Fibroblast of pulmonary artery (primary cell): ENCODE results near the gene PTOV1.

ENCODE experiments used
- DNase-seq: peaks from one replicate; pipeline ENCODE4 v3.0.0-alpha.2; 2010; ENCODE audit warnings: low read depth
- H3K4me3 ChIP-seq: replicated peaks from 2 replicates; pipeline ENCODE4 v1.5.1; 2011; ENCODE audit warnings: low read depth, mild to moderate bottlenecking, control low read depth, low read length, moderate library complexity
- TF ChIP-seq, protein P1 (sequence below): IDR thresholded peaks from 2 replicates; pipeline ENCODE4 v1.5.1; 2011; ENCODE audit warnings: mild to moderate bottlenecking, control low read depth, low read length, inconsistent platforms; ENCODE audit errors: missing control alignments

The PTOV1 gene

DNA sequence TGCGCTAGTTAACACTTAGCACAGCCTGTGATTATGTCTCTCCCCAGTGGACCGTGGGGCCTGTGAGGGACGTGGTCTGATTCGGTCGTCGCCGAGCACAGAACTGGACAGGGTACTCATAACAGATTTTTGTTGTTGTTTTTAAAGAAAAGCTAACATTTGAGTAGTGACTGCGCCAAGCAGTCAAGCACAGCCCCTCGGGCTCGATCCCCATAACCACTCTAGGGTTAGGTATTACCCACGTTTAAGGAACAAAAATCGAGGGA is 805 bp upstream of the PTOV1 start:
- no peak for DNase-seq
- H3K4me3 ChIP-seq, result peak overlapping the region; percentile 63
- TF ChIP-seq, protein P1, sequence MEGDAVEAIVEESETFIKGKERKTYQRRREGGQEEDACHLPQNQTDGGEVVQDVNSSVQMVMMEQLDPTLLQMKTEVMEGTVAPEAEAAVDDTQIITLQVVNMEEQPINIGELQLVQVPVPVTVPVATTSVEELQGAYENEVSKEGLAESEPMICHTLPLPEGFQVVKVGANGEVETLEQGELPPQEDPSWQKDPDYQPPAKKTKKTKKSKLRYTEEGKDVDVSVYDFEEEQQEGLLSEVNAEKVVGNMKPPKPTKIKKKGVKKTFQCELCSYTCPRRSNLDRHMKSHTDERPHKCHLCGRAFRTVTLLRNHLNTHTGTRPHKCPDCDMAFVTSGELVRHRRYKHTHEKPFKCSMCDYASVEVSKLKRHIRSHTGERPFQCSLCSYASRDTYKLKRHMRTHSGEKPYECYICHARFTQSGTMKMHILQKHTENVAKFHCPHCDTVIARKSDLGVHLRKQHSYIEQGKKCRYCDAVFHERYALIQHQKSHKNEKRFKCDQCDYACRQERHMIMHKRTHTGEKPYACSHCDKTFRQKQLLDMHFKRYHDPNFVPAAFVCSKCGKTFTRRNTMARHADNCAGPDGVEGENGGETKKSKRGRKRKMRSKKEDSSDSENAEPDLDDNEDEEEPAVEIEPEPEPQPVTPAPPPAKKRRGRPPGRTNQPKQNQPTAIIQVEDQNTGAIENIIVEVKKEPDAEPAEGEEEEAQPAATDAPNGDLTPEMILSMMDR, result no peak

DNA sequence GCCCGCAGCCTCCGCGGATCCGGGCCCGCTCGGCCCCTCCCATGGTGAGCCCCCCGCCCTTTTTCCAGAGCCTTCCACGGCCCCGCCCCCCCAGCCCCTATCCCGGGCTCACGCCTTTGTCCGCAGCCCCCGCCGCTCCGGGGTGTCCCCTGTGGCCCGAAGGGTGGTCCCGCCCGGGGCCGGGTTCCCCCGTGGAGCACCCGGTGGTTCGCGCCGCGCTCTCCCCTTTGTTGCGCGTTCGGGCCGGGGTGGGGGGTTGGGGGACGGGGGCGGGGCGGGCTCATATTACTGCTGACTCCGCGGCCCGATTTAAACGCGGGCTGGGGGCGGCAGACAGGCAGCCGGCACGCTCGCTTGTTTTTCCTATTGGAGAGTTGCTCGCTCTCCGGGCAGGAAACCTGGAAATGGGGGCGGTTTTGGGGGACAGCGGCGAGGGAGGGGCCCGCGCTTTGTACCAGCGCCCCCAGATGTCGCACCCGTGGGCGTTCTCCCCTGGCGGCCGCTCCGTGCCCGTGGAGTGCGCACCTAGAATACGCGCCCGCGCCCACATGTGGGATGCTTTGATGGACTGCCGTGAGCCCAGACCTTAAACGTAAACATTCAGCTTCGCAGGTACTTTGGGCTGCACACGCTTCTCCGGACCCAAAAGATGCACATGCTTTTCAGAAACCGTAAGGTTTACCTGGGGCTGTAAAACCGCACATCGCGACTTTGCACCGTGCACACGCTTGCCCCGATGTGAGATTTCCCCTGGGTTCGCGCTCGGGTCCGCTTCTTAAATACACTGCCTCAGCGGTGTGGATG is 699 bp downstream of the PTOV1 start:
- no peak for DNase-seq

DNA sequence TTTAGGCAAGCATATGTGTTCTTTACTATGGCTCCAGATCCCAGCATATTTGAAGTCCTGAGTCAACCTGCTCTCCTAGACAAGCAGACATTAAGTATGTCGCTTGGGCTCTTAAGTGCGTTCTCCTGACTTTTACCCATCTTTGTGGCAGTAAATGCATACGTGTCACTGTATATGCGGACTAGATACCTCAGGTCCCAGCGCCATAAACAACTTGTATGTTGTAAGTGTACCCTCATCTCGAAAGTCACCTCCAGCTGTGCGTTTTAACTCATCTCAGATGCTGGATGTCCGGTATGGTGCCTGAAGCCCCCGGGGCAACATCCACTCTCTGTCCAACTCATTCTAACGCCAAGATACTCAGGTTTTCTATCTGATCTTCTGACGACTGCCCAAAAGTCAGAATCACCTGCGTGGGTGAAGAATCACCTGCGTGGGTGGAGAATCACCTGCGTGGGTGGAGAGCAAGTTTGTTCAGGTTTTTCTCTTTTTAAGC is 1.7 kb downstream of the PTOV1 start:
- DNase-seq, result no peak
- TF ChIP-seq, protein P1, result no peak
- H3K4me3 ChIP-seq, result peak overlapping the region; percentile 63

More for the DNA sequence above, 699 bp downstream of the PTOV1 start:
- peak overlapping the region; percentile 63 for H3K4me3 ChIP-seq
- TF ChIP-seq, protein P1, result no peak

DNA sequence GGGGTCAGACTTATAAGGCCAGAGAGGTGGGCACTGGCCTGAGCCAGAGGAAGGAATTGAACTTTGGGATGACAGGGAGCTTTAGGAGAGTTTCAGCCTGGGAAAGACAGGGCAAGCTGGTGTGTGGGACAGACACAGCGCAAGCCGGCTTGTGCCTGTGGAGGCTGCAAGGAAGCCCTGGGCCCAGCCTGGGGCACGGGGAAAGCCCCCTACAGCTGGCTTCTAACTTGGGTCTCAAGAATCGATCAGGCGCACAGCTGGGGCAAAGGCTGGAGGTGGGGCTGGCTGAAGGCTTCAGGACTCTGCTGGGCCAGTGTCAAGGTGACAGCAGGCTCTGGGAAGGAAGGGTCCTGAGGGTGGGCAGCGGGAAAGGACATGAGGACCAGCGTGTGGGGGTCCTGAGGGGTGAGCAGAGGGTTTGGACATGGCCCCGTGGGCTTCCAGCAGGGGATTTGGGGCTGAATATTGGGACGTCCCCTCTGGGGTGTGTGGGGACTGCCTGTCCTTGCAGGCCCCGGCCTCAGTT is 3.0 kb downstream of the PTOV1 start:
- DNase-seq, result no peak
- TF ChIP-seq, protein P1, result no peak
- no peak overlapping the region for H3K4me3 ChIP-seq

DNA sequence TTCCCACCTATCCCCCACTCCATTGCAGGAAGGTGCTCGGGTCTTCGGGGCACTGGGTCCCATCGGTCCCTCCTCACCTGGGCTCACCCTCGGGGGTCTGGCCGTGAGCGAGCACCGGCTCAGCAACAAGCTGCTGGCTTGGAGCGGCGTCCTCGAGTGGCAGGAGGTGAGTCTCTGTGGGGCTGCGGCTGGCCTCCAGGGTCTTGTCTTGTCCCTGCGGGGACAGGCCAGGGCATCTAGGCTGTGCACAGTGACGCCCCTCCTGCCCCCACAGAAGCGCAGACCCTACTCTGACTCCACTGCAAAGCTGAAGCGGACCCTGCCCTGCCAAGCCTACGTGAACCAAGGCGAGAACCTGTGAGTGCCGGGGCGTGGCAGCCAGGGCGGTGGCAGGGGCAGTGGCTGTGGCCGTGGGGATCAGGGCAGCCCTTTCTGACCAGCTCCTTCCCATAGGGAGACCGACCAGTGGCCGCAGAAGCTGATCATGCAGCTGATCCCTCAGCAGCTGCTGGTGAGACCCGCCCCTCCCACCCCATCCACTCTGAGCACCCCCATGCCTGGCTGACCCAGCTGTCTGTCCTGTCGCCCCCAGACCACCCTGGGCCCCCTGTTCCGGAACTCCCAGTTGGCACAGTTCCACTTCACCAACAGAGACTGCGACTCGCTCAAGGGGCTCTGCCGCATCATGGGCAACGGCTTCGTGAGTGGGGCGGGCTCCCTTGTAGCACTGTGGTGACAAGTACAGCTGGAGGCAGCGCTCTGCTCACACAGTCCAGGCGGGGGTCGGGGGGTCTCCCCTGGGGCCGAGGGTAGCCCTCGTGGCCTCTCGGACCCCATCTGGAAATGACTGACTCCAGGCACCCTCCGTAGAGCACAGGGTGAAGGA is 3.7 kb downstream of the PTOV1 start:
- no peak overlapping the region for H3K4me3 ChIP-seq
- TF ChIP-seq, protein P1, result no peak
- DNase-seq, result no peak

DNA sequence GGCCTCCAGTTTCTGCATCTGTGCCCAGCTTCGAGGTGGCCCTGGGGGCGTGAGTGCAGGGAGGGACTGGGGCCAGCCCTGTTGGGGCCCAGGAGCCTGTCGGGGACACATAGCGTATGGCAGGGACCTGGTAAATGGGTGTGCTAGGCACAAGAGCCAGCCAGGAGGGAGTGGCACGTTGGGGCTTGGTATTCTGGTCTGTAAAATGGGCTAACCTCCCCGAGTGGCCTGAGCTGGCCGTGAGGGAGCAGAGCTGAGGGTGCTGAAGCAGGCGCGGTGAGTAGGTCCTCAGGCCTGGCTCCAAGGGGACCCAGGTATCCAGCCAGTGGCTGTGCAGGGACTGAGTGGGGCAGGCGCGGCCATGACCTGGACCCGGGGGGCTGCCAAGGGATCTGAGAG is 4.3 kb downstream of the PTOV1 start:
- H3K4me3 ChIP-seq, result no peak overlapping the region
- DNase-seq, result no peak
- TF ChIP-seq, protein P1, result no peak
